Prostate gland (tissue), 2 donors: ENCODE measurements around the gene IKZF2. TPM values are rescaled to one million over a fixed set of nuclear protein-coding genes. Genes with fewer than 3 reads are reported as not detected.

Experiments used
- DNase-seq: peaks from one replicate; pipeline ENCODE4 v3.0.0-alpha.2; 2019; ENCODE audit warnings: low spot score
- H3K27ac ChIP-seq, 2 donors: fragments of 200-600 bp; sonication (generic); 2 replicates each; pipeline ENCODE4 v1.5.1; 2017 to 2019
- H3K27me3 ChIP-seq: fragments of 200-600 bp; sonication (generic); replicated peaks from 2 replicates; pipeline ENCODE4 v1.5.1; 2019; ENCODE audit not compliant: insufficient read depth
- H3K36me3 ChIP-seq, 2 donors: fragments of 200-600 bp; sonication (generic); 1 replicate in 1 of 2; 2 replicates in 1 of 2; pipeline versions ENCODE4 v1.5.1 to v1.8.1; 2017 to 2019
- H3K4me1 ChIP-seq: fragments of 200-600 bp; sonication (generic); replicated peaks from 2 replicates; pipeline ENCODE4 v1.5.1; 2019
- H3K4me3 ChIP-seq, 2 donors: fragments of 200-600 bp; sonication (generic); 2 replicates each; pipeline ENCODE4 v1.5.1; 2017 to 2019
- H3K9me3 ChIP-seq: fragments of 200-600 bp; sonication (generic); 2 replicates; pipeline ENCODE4 v1.5.1; 2017
- CTCF ChIP-seq, 4 experiments: fragments of 200-600 bp in 2 of 4; fragments of 450-650 bp in 2 of 4; sonication (generic) in 2 of 4; IDR thresholded peaks; 1 replicate in 3 of 4; 2 replicates in 1 of 4; pipeline ENCODE4 v1.5.1; 2016 to 2019; ENCODE audit warnings: antibody characterized with exemption in 4 of 4, mild to moderate bottlenecking in 2 of 4, moderate library complexity in 2 of 4
- POLR2A ChIP-seq: fragments of 450-650 bp; IDR thresholded peaks from one replicate; pipeline ENCODE4 v1.6.1; 2016; ENCODE audit warnings: antibody characterized with exemption, mild to moderate bottlenecking
- POLR2AphosphoS5 ChIP-seq: sonication (generic); formaldehyde crosslinking; IDR thresholded peaks from one replicate; pipeline ENCODE4 v1.6.1; 2017; ENCODE audit warnings: antibody characterized with exemption
- WGBS: methylation state at CpG from one replicate; pipeline ENCODE4 v1.1.5; 2018; 5-methylcytosine and 5-hydroxymethylcytosine counted together
- intact Hi-C: fragments of 100-400 bp; cut with DNase I; formaldehyde crosslinking; loops from one replicate; pipeline ENCODE4 v1.14.2; 2022
- total RNA-seq, 2 donors: library from RNA; depleted of rRNA; stranded (reverse); fragments of >200 nt; gene quantifications; one replicate each; pipeline ENCODE4 v1.1.0, GENCODE V29; 2016

Gene IKZF2
- total RNA-seq, 2 donors from 2014 or later: 24.4 to 27.8 TPM

GRCh38 chr2:213086571-213086970 is 64.8 kb downstream of the IKZF2 start:
- intact Hi-C loops: no loop called here
- TF ChIP-seq POLR2A: no peak
- DNase-seq: no peak
- no peaks in the 10 kb centered on the region for H3K9me3 ChIP-seq
- H3K4me1 ChIP-seq: no peaks in the 10 kb centered on the region
- no peak overlapping the region for H3K27ac ChIP-seq
- 22% methylated on average over 2 of the region's 2 CpGs for WGBS
- no peaks in the 10 kb centered on the region for H3K27me3 ChIP-seq
- no peak overlapping the region for H3K4me3 ChIP-seq
- no peaks in the 10 kb centered on the region for H3K36me3 ChIP-seq

GRCh38 chr2:213086050-213086449 is 65.4 kb downstream of the IKZF2 start:
- no peaks in the 10 kb centered on the region for H3K27me3 ChIP-seq
- H3K4me1 ChIP-seq: no peaks in the 10 kb centered on the region
- no peak overlapping the region for H3K4me3 ChIP-seq
- intact Hi-C loops: no loop called here
- no peaks in the 10 kb centered on the region for H3K36me3 ChIP-seq
- H3K9me3 ChIP-seq: no peaks in the 10 kb centered on the region
- no peak overlapping the region for H3K27ac ChIP-seq
- TF ChIP-seq POLR2A: no peak
- no peak for TF ChIP-seq CTCF (IDR thresholded peaks at IDR 0.05)
- DNase-seq: no peak

- no peak overlapping the region for H3K27ac ChIP-seq
- intact Hi-C loops: no loop called here
- TF ChIP-seq CTCF (IDR thresholded peaks at IDR 0.05) (no peak), POLR2A (no peak), POLR2AphosphoS5 (no peak)
These were observed 65.9 kb downstream of the IKZF2 start for GRCh38 chr2:213085538-213085937.

GRCh38 chr2:213084261-213084660 is 67.2 kb downstream of the IKZF2 start:
- Histone ChIP-seq H3K9me3 (no peaks in the 10 kb centered on the region), H3K36me3 (no peaks in the 10 kb centered on the region), H3K4me3 (no peak overlapping the region), H3K27ac (no peak overlapping the region), H3K4me1 (no peaks in the 10 kb centered on the region), H3K27me3 (no peaks in the 10 kb centered on the region)
- no peak for TF ChIP-seq POLR2A
- TF ChIP-seq CTCF (IDR thresholded peaks at IDR 0.05): no peak
- TF ChIP-seq POLR2AphosphoS5: no peak
- DNase-seq: no peak
- intact Hi-C loops: no loop called here

More at GRCh38 chr2:213085538-213085937, 65.9 kb downstream of the IKZF2 start:
- H3K9me3 ChIP-seq: no peaks in the 10 kb centered on the region
- no peaks in the 10 kb centered on the region for H3K36me3 ChIP-seq
- DNase-seq: no peak
- WGBS: 89% methylated on average over 4 of the region's 4 CpGs
- H3K4me1 ChIP-seq: no peaks in the 10 kb centered on the region
- no peaks in the 10 kb centered on the region for H3K27me3 ChIP-seq
- H3K4me3 ChIP-seq: no peak overlapping the region

- H3K27ac ChIP-seq: no peak overlapping the region
- TF ChIP-seq POLR2A (no peak), POLR2AphosphoS5 (no peak), CTCF (IDR thresholded peaks at IDR 0.05) (no peak)
- DNase-seq: no peak
- no peaks in the 10 kb centered on the region for H3K27me3 ChIP-seq
- intact Hi-C loops: no loop called here
- no peaks in the 10 kb centered on the region for H3K9me3 ChIP-seq
- no peaks in the 10 kb centered on the region for H3K4me1 ChIP-seq
- no peaks in the 10 kb centered on the region for H3K36me3 ChIP-seq
- H3K4me3 ChIP-seq: no peak overlapping the region
These were observed 70.3 kb downstream of the IKZF2 start for GRCh38 chr2:213080969-213081617.
